ENCODE measurements around the gene BCL2L11. TPM values are rescaled to one million over a fixed set of nuclear protein-coding genes. Genes with fewer than 3 reads are reported as not detected.
A peak's percentile ranks its signal among the peaks of the same experiment; 100 is the strongest.

BCL2L11 gene
- total and polyA plus RNA-seq, 2 donors (not counting 3 experiments of a cell fraction or from before 2014, with no cell fraction given), result 12.9 to 26.6 TPM

- H3K27ac ChIP-seq (ENCODE audit: insufficient read depth, low read depth, low read length), result no peak overlapping the region
- intact Hi-C loops (cut with micrococcal nuclease) (no loop called here), dilution Hi-C loops (cut with MboI; ENCODE audit: extremely low pct_ligation_motif_present, low sequenced_read_pairs) (no loop called here)
- TF ChIP-seq CTCF (IDR thresholded peaks at IDR 0.05; ENCODE audit: extremely low read depth in 1 of 2, insufficient read depth in 1 of 2, low read depth in 1 of 2, low read length in 2 of 2), result no peak
- no peak for TF ChIP-seq MYC (IDR thresholded peaks at IDR 0.05; ENCODE audit: low read depth, low read length)
- TF ChIP-seq FOS (IDR thresholded peaks at IDR 0.05; ENCODE audit: borderline replicate concordance, insufficient read depth, low read length), result no peak
- TF ChIP-seq, protein P1, sequence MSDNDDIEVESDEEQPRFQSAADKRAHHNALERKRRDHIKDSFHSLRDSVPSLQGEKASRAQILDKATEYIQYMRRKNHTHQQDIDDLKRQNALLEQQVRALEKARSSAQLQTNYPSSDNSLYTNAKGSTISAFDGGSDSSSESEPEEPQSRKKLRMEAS (IDR thresholded peaks at IDR 0.05; ENCODE audit: insufficient read depth, insufficient read length), result no peak
- TF ChIP-seq POLR2A (IDR thresholded peaks at IDR 0.05; ENCODE audit: low read depth, low read length), result no peak
- TF ChIP-seq POLR2AphosphoS5 (IDR thresholded peaks at IDR 0.05; ENCODE audit: insufficient read depth, low read depth, low read length), result no peak
- TF ChIP-seq JUN (IDR thresholded peaks at IDR 0.05; ENCODE audit: borderline replicate concordance, insufficient read depth, insufficient read length, low read depth), result no peak
- TF ChIP-seq EZH2 (IDR thresholded peaks at IDR 0.05; ENCODE audit: borderline replicate concordance, low read depth, low read length, severe bottlenecking), result no peak
- TF ChIP-seq GATA2 (IDR thresholded peaks at IDR 0.05; ENCODE audit: insufficient read depth, insufficient read length, low read depth, low read length), result no peak
- H3K36me3 ChIP-seq (ENCODE audit: control insufficient read depth in 2 of 2, extremely low read depth in 1 of 2, insufficient read depth in 2 of 2, low read length in 2 of 2), result peaks cover 0 to 29% of the 10 kb centered on the region in 2 experiments
- POLR2A ChIA-PET, result no interaction called here
- H3K9me3 ChIP-seq (replicated peaks; ENCODE audit: control insufficient read depth, insufficient read depth, low read length), result no peaks in the 10 kb centered on the region
- DNase-seq (ENCODE audit: low read depth, low spot score) (peak; percentile 45), FAIRE-seq (peak; percentile 44)
- H3K4me1 ChIP-seq (ENCODE audit: control insufficient read depth, extremely low read depth, insufficient read depth, low read length), result peaks cover 3% of the 10 kb centered on the region
- no TSS peak for BruUV-seq (replicated peaks)
- no peak overlapping the region for H2AFZ ChIP-seq (ENCODE audit: low read depth, low read length)
- H3K27me3 ChIP-seq (ENCODE audit: control insufficient read depth in 2 of 2, insufficient read depth in 2 of 2, low read length in 2 of 2), result peaks cover 6 to 19% of the 10 kb centered on the region in 2 experiments
- H3K4me3 ChIP-seq (replicated peaks in 1 of 3; ENCODE audit: insufficient read depth in 1 of 3, low read depth in 1 of 3, low read length in 3 of 3), result no peak overlapping the region
- H3K9ac ChIP-seq (replicated peaks; ENCODE audit: extremely low read depth, insufficient read depth, low read length), result no peak overlapping the region
- CTCF ChIA-PET, result no interaction called here
- H3K79me2 ChIP-seq (ENCODE audit: control insufficient read depth, insufficient read depth, low read length), result no peaks in the 10 kb centered on the region
- no peaks in the 10 kb centered on the region for H4K20me1 ChIP-seq (replicated peaks; ENCODE audit: control insufficient read depth, extremely low read depth, insufficient read depth, low read length)
- H3K9me1 ChIP-seq (replicated peaks; ENCODE audit: control insufficient read depth, extremely low read depth, insufficient read depth, low read length), result no peaks in the 10 kb centered on the region
- H3K4me2 ChIP-seq (ENCODE audit: insufficient read depth, low read length), result no peak overlapping the region
Measured at GRCh38 chr2:111155610-111156009, 34.9 kb downstream of the BCL2L11 start.
